GM12801 (cell line): ENCODE results near the gene CUL1.

Source experiments
- CTCF ChIP-seq: IDR thresholded peaks from one replicate; pipeline ENCODE4 v1.5.1; 2011; ENCODE audit warnings: control low read depth; ENCODE audit not compliant: insufficient read length; ENCODE audit errors: extremely low read depth

The CUL1 gene

GRCh38 chr7:148720472-148720871, 21.8 kb downstream of the CUL1 start:
- no peak for TF ChIP-seq CTCF

GRCh38 chr7:148721390-148721789, 22.7 kb downstream of the CUL1 start:
- no peak for TF ChIP-seq CTCF

- TF ChIP-seq CTCF = no peak
Observed at GRCh38 chr7:148722340-148723165, 23.9 kb downstream of the CUL1 start.

GRCh38 chr7:148723166-148723559, 24.5 kb downstream of the CUL1 start:
- no peak for TF ChIP-seq CTCF

- no peak for TF ChIP-seq CTCF
Observed at GRCh38 chr7:148723846-148724245, 25.1 kb downstream of the CUL1 start.

GRCh38 chr7:148726385-148726784, 27.7 kb downstream of the CUL1 start:
- no peak for TF ChIP-seq CTCF

- TF ChIP-seq CTCF = no peak
Observed at GRCh38 chr7:148727501-148728278, 29.0 kb downstream of the CUL1 start.
